NCI-H2107 treated with DMSO at 0.1 percent for 48 hours (cell line): ENCODE results near the gene TAPBP.
"Not testable (repeated sequence)": the region's sequence is repeated elsewhere in the genome, so short reads cannot be mapped to it uniquely, and the experiment has no call there.

Source experiments
- DNase-seq: peaks from one replicate; lab custom pipeline; 2025; ENCODE audit not compliant: unreplicated experiment; lab: John Stamatoyannopoulos, UW

The TAPBP gene

DNA sequence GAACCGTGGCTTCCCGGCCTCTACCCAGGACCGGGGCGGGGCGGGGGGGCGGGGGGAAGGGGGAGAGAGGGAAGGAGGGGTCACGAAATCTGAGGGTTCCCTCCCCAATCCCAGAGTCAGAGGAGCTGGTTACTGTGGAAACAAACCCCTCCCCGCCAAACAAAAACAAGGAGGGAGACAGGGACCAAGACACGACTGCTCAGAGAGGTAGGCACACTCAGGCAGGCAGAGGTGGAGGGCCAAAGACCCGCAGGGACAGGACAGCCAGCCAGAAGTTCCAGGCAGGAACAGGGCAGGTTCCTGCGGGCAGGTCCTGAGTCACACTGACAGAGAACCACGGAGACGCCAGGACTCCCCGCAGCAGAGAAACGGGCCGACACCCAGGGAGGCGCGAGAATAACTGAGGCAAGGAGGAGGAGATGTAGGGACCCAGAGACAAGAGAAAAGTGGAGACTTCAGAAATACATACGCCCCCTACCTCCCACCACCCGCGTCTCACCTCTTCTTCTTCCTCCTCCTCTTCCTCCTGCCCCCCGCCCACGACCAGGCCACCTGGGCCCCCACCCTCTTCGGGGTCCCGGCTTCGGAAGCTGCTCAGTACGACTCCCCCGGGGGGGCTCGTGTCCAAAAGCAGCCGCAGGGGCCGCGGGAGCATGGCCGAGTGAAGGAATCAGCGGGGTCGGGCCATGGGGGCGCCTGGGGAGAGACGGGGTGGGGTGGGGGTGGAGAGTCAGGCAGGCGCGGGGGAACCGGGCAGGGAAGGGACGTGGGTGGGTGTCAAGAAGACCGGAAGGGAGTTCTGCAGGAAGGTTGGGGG, 15.7 kb downstream of the TAPBP start:
- DNase-seq: peak; percentile 7

DNA sequence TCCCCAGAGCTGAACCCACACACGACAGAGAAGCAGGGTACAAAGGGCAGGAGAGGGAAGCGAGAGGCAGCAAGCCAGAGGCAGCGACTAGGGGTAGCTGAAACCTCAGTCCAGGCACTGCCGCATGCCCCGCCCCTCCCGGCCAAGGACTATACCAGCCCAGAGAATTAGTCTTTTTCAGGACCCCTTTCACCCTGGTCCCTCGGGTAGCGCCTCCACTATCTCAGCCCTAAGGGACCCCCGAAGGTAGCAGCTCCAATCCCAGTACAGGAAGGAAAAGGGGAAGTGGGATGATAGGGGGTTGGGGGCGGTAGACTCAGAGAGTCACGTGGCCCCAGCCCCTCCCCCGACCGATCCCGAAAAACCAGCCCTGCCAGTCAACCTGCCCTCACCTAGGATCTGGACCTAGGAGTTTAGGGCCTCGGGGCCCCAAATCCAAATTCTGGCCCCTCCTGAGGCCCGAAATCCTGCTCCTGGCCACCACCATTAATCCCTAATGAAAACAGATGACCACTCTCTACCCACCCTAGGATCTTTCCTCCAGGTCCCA, 16.4 kb downstream of the TAPBP start:
- DNase-seq: no peak

DNA sequence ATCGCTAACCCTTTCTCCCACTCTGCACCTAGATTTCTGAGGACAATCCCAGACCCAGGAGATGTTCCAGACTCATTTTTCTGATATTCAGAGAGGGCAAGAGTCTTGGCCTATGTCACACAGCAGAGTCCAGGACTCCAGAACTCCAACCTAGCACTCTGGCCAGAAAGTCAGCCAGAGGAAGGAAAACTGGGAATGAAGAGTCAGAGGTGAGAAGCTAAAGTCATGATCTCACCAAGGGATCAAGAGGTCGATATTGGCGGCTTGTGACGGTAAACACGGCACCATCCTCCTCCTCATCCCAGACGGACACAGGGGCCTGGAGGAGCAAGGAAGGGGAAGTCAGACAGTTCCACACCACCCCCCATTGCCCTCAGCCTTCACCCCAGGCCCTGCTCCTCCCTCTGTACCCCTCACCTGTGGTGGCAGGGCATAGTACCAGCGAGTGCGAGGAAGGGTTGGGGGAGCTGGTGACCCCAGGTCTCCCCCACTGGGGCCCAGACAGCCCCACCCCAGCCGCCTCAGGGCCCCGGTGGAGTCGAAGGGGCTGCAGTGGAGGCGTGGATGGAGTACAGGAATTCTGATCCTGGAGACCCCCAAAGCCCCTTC, 17.0 kb downstream of the TAPBP start:
- DNase-seq: no peak

DNA sequence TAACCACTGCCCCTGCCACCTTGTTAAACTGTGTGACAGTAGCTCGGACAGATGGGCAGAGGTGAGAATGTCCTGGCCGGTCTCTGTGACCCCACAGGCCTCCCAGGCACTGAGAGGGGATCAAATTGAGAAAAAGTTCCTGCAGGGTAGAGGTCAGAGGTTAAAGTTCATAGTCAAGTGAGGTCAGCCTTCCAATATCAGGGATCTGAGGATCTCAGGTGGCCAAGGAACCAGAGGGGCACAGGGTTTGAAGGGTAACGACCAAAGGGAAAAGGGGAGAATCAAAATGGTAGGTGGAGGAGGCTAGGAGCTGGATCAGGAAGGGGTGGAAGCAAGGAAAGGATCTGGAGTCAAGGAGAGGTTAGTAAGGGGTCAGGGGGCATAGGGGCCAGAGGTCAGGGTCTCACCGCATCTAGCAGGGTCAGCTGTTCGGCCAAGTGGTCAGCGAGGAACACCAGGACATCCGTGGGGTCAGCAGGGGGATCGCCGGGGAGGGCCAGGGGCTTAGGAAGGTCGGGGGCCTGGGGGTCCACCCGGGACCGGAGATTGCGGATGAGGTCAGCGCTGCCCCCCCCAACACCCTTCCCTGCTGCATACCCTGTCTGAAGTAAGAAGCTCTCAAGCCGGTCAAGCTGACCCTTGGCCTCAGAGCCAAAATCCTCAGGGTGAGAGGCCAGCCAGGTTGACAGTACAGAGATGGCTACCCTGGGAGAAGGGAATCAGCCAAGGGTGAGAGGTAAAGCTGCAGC, 18.1 kb downstream of the TAPBP start:
- DNase-seq: no peak

DNA sequence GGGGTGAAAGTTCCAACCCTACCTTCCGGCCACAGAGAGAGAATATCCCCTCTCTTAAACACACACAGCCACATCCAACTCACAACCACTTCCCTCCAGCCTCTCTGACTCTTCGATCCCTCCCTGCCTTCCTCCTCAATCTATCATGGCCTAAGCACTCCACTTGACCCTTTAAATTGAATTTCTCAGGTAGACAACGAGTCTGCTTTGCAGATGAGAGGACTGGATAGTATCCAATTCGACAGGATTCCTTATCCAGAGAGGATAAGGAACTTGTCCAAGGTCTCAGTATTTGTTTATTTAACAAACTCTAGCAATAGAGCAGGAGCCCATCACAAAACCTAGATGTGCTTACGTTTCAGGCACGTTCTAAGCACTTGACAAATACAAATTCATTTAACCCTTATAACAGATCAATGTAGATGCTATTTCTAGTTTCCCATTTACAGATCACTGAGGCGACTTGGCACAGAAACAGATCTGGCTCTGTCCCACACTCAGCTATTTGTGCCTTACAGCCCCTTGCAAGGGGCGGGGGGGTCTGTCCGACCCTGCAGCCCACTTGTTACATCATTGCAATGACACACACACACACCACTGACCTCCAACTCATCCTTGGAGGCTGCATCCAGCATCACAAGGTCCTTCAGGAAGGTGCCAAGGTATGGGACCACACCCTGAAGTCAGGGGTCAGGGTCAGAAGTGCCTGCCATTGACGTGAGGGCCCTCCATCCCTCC, 19.6 kb downstream of the TAPBP start:
- no peak for DNase-seq

DNA sequence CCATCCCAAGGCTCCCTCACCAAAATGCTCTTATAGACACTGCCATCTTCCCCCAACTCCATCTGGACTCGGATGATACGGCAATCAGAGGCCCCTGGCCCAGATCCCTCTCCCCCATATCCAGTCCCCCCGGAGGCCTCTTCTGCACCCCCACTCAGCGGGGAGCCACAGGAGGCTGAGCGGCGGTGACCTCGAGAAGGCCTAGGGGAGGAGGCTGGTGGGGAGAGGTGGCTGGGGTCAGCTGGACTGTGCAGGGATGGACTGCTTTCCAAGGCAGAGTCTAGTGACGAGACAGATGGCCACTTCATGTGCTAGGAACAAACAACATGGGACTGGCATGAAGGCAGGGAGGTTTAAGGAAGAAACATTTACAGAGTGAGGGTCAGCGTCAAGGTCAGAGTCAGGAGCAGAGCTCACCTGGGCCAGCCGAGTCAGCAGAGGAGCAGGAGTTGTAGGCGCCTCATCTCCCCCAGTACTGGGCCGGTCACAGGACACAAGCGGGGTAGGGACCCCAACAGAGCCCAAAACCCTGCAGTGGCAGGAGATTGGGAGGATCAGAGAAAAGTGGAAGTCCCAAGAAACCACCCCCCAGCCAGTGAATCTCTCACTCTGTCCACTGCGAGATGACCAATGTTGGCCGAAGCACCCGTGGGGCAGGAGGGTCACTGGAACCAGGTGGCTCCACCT, 20.7 kb downstream of the TAPBP start:
- DNase-seq: no peak

DNA sequence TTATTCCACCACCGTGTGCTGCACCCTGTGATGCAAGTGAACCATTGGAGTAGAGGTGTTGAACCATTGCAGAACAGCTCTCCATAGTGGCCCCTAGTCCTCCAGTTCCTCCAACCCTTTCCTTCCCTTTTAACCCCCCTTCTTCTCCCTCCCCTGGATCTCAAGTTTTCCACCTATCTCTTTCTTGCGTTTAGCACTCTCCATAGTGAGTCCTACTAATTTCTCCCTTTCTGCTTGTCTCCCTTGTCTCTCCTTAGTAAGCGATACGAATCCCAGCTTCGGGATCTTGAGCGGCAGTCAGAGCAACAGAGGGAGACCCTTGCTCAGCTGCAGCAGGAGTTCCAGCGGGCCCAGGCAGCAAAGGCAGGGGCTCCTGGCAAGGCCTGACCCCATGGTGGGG, 23.4 kb downstream of the TAPBP start:
- no peak for DNase-seq

DNA sequence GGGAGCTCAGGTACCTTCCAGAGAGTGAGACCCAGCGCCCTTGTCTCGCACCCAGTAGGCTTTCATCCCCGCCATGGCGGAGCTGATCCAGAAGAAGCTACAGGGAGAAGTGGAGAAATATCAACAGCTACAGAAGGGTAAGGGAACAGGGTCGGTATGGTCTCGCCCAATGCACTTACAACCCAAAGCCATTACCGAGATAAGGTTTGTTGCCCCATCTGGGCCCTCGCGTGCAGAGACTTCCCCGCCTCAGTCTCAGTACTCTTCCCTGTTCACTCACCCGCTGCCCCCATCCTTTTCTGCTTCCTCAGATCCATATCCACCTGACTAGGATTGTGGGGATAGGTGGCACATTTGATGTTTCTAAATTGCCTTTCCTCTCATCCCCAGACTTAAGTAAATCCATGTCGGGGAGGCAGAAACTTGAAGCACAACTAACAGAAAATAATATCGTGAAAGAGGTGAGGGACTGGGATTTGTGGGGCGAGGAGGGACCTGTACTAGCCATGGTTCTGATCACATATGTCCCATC, 24.0 kb downstream of the TAPBP start:
- no peak for DNase-seq

DNA sequence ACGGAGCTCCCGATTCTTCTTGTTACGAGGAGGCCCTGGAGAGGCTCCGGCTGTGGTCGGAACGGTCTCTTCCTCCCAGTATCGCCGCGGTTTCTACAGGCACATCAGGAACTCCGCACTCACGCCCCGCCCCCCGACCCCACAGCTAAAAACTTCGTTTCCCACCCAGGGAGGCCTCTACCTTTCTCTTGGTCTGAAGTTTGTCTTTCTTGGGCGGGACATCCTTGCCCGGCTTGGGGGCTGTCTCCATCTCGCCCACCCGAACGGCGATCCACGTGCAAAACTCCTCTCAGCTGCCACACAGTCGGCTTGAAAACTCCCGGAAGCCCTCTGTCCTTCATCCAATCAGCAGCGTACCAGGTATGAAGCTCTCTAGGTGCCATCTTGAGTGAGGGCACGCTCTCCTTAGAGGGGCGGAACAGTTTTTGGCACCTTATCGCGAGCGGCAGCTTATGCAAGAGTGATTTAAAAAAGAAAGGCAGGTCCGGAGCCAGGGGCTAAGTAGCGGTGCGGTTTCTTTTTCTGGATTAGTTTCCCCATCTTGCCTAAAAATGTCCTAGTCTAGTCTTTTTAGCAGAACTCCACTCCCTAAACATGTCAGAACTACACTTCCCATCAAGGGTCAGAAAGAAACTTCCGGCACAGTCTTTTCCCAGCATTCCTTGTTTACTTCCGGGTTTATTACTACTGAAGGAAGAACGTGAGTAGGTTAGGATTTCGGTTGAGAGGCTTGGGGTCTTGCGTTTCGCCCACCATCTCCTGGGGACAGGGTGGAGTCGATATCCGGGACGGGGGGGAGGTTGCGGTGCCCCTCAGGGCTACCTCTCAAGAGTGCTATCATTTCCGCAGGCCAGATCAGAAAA, 24.7 kb downstream of the TAPBP start, which contains the start of the genes PFDN6 and WDR46:
PFDN6 (plus strand) TSS at position 681 of the 863 bp plus-strand sequence. CDS start 256 bp downstream, outside the sequence.
WDR46 (minus strand) TSS at position 319 of the 863 bp plus-strand sequence; CDS start at position 250, 69 bp downstream.
- DNase-seq: peak; percentile 86

DNA sequence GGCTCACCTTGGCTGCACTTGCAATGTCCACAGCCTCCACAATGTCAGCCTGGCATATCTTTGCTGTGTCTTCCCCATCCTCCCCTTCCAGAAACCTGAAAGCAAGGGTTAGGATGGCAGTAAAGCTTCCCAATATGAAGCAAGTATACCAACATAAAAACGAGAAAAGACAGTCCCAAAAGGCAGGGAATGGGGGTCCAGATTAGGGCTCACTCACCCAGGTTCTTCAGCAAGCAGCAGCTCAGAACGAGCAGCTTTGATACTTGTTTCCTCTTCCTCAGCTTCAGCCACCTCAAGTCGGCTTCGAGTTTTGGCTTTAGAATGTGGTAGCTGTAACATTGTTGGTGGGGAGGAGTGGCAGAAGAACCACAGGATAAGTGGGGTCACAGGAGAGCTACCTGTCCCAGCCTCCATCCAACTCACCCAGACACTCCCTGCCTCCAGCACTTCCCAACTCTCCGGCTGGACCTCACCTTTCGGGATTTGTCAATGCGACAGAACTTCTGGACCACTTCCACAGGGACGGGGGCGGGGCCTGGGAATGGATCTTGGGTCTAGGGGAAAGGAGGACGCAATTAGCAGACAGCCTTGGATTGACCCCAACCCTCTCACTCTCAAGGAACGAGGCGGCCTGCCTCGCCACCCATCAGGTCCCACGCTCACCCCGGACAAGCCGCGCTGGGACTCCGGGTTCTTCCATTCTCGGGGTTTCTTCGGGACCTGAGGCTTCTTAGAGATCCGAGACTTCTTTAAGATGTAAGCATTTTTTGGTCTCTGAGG, 25.5 kb downstream of the TAPBP start:
- DNase-seq: no peak

DNA sequence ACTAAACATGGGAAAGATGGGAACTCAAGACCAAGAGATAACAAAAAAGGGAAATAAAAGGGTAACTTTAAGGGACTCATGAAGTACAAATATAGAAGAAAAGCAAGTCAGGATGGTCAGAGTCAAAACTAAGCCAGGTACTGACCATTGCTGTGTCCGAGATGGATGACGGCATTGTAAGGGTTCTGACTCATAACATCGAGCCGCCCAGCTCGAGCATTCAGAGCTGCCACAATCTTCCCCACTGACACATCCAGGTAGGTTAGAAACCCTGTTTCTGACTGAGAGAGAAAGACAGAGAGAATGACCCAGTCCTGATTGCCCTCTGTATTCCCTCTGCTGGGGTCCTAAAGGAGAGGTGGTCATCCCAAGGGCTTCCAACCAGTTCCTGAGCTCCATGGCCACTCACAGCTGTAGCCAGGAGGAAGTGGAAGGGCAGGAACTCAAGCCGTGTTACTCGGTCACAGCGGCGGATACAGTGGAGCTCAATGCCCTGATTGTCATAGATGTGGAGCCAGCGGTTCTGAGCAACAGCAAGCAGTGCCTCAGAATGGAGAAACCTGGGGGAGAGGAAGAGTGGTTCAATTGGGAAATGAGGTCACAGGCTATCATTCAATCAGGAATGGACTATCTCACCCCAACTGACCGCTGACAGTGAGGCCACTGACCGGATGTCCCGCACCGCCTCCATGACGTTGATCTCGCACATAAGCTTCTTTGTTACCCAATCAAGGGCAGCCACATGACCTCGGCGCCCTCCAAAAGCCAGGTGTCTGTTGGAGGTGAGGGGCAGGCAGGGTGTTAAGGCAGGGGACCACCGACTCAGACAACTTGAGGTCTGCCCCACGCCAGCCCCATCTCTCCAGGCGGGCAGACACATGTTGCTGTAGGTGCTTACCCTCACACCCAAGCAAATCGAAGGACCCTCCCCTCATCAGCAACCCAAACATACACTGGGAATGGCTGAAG, 26.6 kb downstream of the TAPBP start:
- DNase-seq: no peak

DNA sequence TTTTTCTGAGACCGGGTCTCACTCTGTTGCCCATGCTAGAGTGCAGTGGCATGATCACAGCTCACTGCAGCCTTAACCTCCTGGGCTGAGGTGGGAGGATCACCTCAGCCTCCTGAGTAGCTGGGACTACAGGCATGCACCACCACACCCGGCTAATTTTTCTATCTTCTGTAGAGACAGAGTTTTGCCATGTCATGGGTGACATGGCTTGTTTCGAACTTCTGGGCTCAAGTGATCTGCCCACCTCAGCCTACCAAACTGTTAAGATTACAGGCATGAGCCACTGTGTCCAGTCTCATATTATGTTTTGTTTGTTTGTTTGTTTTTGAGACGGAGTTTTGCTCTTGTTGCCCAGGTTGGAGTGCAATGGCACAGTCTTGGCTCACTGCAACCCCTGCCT, 28.7 kb downstream of the TAPBP start:
- DNase-seq: not testable (repeated sequence)

DNA sequence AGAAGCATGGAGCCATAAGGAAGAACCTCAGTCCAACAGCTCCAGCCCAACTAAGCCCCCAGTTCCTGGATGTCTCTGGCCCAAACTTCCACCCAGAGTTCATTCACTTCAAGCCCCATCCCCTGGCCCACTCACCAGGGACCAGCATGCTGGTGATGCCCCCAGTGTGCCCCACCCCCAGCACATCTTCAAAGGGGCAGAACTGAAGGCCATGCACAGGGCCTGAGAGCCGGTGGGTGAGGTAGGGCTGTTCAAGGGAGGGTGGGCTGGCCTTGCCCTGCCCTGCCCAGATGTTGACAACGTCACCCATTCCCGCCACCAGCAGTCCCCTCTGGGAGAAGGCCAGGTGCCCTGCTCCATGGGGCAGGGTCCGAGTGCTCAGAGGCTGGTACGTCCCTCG, 33.3 kb downstream of the TAPBP start:
- no peak for DNase-seq

DNA sequence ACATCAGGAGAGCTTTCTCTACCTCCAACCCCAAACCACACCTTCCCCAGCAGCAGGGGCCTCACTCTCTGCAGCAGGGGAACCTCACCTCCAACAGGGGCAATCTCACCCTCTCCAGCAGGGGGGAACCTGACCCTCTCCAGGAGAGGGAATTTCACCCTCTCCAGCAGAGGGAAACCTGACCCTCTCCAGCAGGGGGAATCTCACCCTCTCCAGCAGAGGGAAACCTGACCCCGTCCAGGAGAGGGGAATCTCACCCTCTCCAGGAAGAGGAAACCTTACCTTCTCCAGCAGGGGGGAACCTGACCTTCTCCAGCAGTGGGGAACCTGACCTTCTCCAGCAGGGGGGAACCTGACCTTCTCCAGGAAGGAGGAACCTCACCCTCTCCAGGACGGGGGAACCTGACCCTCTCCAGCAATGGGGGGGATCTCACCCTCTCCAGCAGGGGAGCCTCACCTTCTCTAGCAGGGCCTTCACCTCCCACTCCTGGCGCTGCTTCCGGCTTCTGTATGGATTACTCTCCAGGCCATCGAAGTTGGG, 33.8 kb downstream of the TAPBP start:
- DNase-seq: peak; percentile 42

DNA sequence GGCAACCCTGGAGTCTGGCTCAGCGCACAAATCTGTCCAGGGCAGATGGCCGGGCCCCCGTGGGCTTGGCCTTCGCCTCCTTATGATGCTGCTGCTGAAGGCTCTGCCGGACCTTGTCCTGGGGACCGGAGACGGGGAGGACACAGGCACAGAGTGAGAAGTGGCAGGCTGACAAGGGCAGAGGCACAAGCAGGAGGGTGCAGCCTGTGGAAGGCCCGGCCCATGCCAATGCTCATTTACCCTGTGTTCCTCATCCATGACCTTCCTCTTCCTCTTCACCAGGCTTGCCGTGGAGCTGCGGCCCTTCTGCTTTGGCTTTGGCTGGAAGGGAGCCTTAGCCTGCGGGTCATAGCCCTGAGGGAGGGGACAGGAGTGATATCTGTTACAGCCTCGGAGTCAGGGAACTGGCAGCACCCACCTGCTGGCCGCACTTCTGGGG, 34.6 kb downstream of the TAPBP start:
- DNase-seq: no peak

DNA sequence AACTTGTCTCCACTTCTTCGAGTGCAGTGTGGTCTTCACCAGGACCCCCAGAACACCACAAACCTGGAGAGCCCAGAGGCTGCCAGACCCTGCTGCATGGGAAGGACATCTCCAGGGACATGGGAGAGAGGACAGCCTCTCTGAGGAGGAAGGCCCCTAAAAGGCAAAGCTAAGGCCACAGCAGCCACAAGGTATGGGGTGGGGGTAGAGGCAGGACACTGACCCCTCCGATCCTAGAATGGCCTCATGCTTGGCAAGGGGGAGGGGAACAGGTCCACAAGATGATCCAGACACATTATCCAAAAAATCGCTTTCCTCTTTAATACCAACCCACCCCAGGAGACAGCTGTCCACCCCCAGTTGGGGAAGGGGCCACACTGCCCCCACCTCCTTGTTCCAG, 35.1 kb downstream of the TAPBP start:
- DNase-seq: no peak

DNA sequence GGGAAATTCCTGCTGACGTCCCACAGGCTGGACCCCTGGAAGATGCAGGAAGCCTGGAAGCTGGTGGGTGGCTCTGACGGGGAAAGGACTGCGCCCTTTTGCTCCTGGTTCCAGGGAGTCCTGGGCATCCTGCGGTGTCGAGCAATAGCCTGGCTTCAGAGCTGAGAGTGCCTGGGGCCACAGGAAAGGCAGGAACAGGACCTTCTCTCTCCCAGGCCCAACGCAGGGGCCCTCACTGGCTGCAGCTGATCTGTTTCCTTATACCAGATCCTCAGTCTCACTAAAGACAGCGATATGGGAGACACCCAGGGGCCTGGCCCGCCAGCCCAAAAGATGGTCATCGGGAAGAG, 35.5 kb downstream of the TAPBP start:
- no peak for DNase-seq
